GM12878 (cell line): ENCODE results near the gene MYO9B. TPM values are rescaled to one million over a fixed set of nuclear protein-coding genes. Genes with fewer than 3 reads are reported as not detected.

Experiments
- ATAC-seq: fragments of 200-7000 bp; cut with Tn5 transposase; 3 replicates; pipeline ENCODE4 v1.9.1; 2020; ENCODE audit warnings: mild to moderate bottlenecking, moderate library complexity
- BruUV-seq: library from RNA; stranded (reverse); fragments of 400-500 nt; replicated peaks from 2 replicates; lab custom pipeline; 2021; lab: Mats Ljungman, UMichigan
- CTCF ChIA-PET: fragments of 300-600 bp; sonication (Branson Sonifier 250); formaldehyde crosslinking; extraction: SDS; loops from one replicate; lab custom pipeline; 2021; ENCODE audit warnings: inconsistent platforms; lab: Yijun Ruan, JAX
- POLR2A ChIA-PET: fragments of 350-600 bp; formaldehyde crosslinking; extraction: SDS; loops from one replicate; lab custom pipeline; 2021; ENCODE audit warnings: inconsistent platforms; lab: Charles Lee
- RAD21 ChIA-PET: fragments of 300-600 bp; sonication (Branson Sonifier 250); formaldehyde crosslinking; loops from one replicate; lab custom pipeline; 2023; ENCODE audit warnings: antibody characterized with exemption; ENCODE audit not compliant: unreplicated experiment; lab: Charles Lee
- SMC1A ChIA-PET: fragments of 300-600 bp; sonication (Branson Sonifier 250); formaldehyde crosslinking; loops from one replicate; lab custom pipeline; 2023; ENCODE audit not compliant: unreplicated experiment, uncharacterized antibody; lab: Charles Lee
- DNase-seq: peaks from one replicate; pipeline ENCODE4 v3.0.0-alpha.2; 2011; ENCODE audit warnings: low read depth, low spot score
- FAIRE-seq: peaks from 3 replicates; lab custom pipeline; 2011; peaks lifted over from hg19 to GRCh38; lab: Jason Lieb, UNC
- H2AFZ ChIP-seq: 2 replicates; pipeline ENCODE4 v1.6.0; 2011; ENCODE audit warnings: low read depth, low read length, control low read depth; ENCODE audit not compliant: control insufficient read depth
- H3K27ac ChIP-seq: 2 replicates; pipeline ENCODE4 v1.5.1; 2011; ENCODE audit warnings: control low read depth; ENCODE audit not compliant: control insufficient read depth, insufficient read depth
- H3K27me3 ChIP-seq, 2 experiments: replicated peaks in 1 of 2; 2 replicates each; pipeline versions ENCODE4 v1.6.0 to v1.6.1; 2011; ENCODE audit warnings: low read length in 1 of 2; ENCODE audit not compliant: control insufficient read depth in 2 of 2, insufficient read depth in 2 of 2
- H3K36me3 ChIP-seq, 2 experiments: 2 replicates each; pipeline ENCODE4 v1.5.1; 2011; ENCODE audit warnings: low read length in 1 of 2; ENCODE audit not compliant: control insufficient read depth in 2 of 2, insufficient read depth in 2 of 2
- H3K4me1 ChIP-seq: 2 replicates; pipeline ENCODE4 v1.6.1; 2011; ENCODE audit warnings: mild to moderate bottlenecking, low read length, moderate library complexity, mixed read lengths; ENCODE audit not compliant: control insufficient read depth, insufficient read depth
- H3K4me2 ChIP-seq: 2 replicates; pipeline ENCODE4 v1.6.0; 2011; ENCODE audit warnings: control low read depth; ENCODE audit not compliant: control insufficient read depth, insufficient read depth
- H3K4me3 ChIP-seq: fragments of 200-600 bp; sonication (generic); 2 replicates; pipeline ENCODE4 v1.5.1; 2016
- H3K79me2 ChIP-seq: 2 replicates; pipeline ENCODE4 v1.6.0; 2011; ENCODE audit warnings: low read length; ENCODE audit not compliant: control insufficient read depth, insufficient read depth
- H3K9ac ChIP-seq: 2 replicates; pipeline ENCODE4 v1.8.0; 2011; ENCODE audit warnings: low read length, control low read depth, mixed read lengths; ENCODE audit not compliant: control insufficient read depth, insufficient read depth
- H3K9me3 ChIP-seq: replicated peaks from 3 replicates; pipeline ENCODE4 v1.5.1; 2011; ENCODE audit warnings: mild to moderate bottlenecking, low read length; ENCODE audit not compliant: control insufficient read depth, insufficient read depth
- H4K20me1 ChIP-seq: 2 replicates; pipeline ENCODE4 v1.6.0; 2011; ENCODE audit not compliant: control insufficient read depth, insufficient read depth
- BMI1 ChIP-seq: fragments of 450-650 bp; IDR thresholded peaks from 2 replicates; pipeline ENCODE4 v1.6.1; 2016; ENCODE audit warnings: mild to moderate bottlenecking, moderate library complexity, borderline replicate concordance
- GABPA ChIP-seq: IDR thresholded peaks from 2 replicates; pipeline ENCODE4 v1.6.1; 2014; ENCODE audit warnings: antibody characterized with exemption, low read depth, mild to moderate bottlenecking, inconsistent platforms
- HDGF ChIP-seq: fragments of 450-650 bp; IDR thresholded peaks from 2 replicates; pipeline ENCODE4 v1.6.1; 2016; ENCODE audit warnings: antibody characterized with exemption
- IKZF1 ChIP-seq: fragments of 450-650 bp; conservative IDR thresholded peaks from 2 replicates; pipeline ENCODE4 v1.6.1; 2017; ENCODE audit warnings: antibody characterized with exemption, mild to moderate bottlenecking
- KAT2A ChIP-seq: conservative IDR thresholded peaks from 2 replicates; pipeline ENCODE4 v1.6.1; 2011; ENCODE audit warnings: low read depth, low read length; ENCODE audit not compliant: control insufficient read depth
- MEF2A ChIP-seq: IDR thresholded peaks from 2 replicates; pipeline ENCODE4 v1.6.1; 2011; ENCODE audit warnings: low read depth, mild to moderate bottlenecking, low read length, moderate library complexity; ENCODE audit not compliant: insufficient read depth
- MYB ChIP-seq: fragments of 150-350 bp; IDR thresholded peaks from 2 replicates; pipeline ENCODE4 v1.6.1; 2014; ENCODE audit warnings: mild to moderate bottlenecking, low read depth, low read length, borderline replicate concordance
- NR2C2 ChIP-seq: IDR thresholded peaks from 2 replicates; pipeline ENCODE4 v1.6.1; 2011; ENCODE audit warnings: borderline replicate concordance, low read depth; ENCODE audit not compliant: control insufficient read depth, insufficient read length
- PAX8 ChIP-seq: fragments of 450-650 bp; IDR thresholded peaks from 2 replicates; pipeline ENCODE4 v1.6.1; 2017; ENCODE audit warnings: mild to moderate bottlenecking, moderate library complexity
- PML ChIP-seq: IDR thresholded peaks from 2 replicates; pipeline ENCODE4 v1.6.1; 2012; ENCODE audit warnings: low read length, inconsistent platforms
- POLR2AphosphoS2 ChIP-seq: IDR thresholded peaks from 2 replicates; pipeline ENCODE4 v1.6.1; 2011; ENCODE audit warnings: low read depth, mild to moderate bottlenecking, low read length, improper control_type of control experiment, moderate library complexity
- SPI1 ChIP-seq: IDR thresholded peaks from 2 replicates; pipeline ENCODE4 v1.6.1; 2011; ENCODE audit warnings: low read depth, mild to moderate bottlenecking, low read length, moderate library complexity, borderline replicate concordance; ENCODE audit not compliant: insufficient read depth
- STAT1 ChIP-seq: fragments of 450-650 bp; conservative IDR thresholded peaks from 2 replicates; pipeline ENCODE4 v1.6.1; 2014; ENCODE audit warnings: antibody characterized with exemption, mild to moderate bottlenecking
- YBX1 ChIP-seq: fragments of 450-650 bp; IDR thresholded peaks from 2 replicates; pipeline ENCODE4 v1.6.1; 2016; ENCODE audit warnings: antibody characterized with exemption
- ZNF687 ChIP-seq: fragments of 450-650 bp; IDR thresholded peaks from 2 replicates; pipeline ENCODE4 v1.6.1; 2017; ENCODE audit warnings: mild to moderate bottlenecking, moderate library complexity
- WGBS: methylation state at CpG from one replicate; pipeline ENCODE4 v1.1.6; 2016; ENCODE audit warnings: low lambda C conversion rate; ENCODE audit not compliant: insufficient replicate concordance, insufficient coverage; ENCODE audit errors: missing lambda C conversion rate; 5-methylcytosine and 5-hydroxymethylcytosine counted together
- in situ Hi-C: fragments of 300-500 bp; cut with MboI; formaldehyde crosslinking; loops from 9 replicates; pipeline ENCODE4 v1.14.3; 2018; ENCODE audit warnings: mixed read lengths
- intact Hi-C: fragments of 100-400 bp; cut with micrococcal nuclease; formaldehyde crosslinking; loops from one replicate; pipeline ENCODE4 v1.14.2; 2022; ENCODE audit not compliant: unreplicated experiment
- polyA plus RNA-seq, 11 experiments: library from polyadenylated mRNA; depleted of rRNA in 4 of 11; unstranded in 6 of 11; stranded (reverse) in 5 of 11; fragments of >200 nt; fragmentation: Nextera tagmentation in 4 of 11; fragmentation: Illumina TruSeq in 1 of 11; extraction: Ambion mirVana in 4 of 11; extraction: Trizol in 1 of 11; gene quantifications; 1 replicate in 1 of 11; 2 replicates in 10 of 11; pipeline versions ENCODE4 v1.2.1 to v1.2.3, GENCODE V29; 2011 to 2016; ENCODE audit warnings: inconsistent platforms in 2 of 11, missing spikeins in 2 of 11, low read depth in 1 of 11
- total RNA-seq, 4 experiments: library from RNA; depleted of rRNA in 3 of 4; stranded (reverse); fragments of >200 nt in 3 of 4; fragmentation: Illumina TruSeq in 1 of 4; extraction: Trizol in 1 of 4; gene quantifications; 2 replicates each; pipeline versions ENCODE4 v1.2.1 to v1.2.3, GENCODE V29; 2013 to 2021
- TF ChIP-seq, protein P1 (sequence below): fragments of 450-650 bp; IDR thresholded peaks from 2 replicates; pipeline ENCODE4 v1.6.1; 2017; ENCODE audit warnings: borderline replicate concordance

MYO9B gene
- total and polyA plus RNA-seq, 10 of the 15 experiments (the other 5 are each of a cell fraction or from before 2014, with no cell fraction given): 5.4 to 165 (median 45.8) TPM

DNA sequence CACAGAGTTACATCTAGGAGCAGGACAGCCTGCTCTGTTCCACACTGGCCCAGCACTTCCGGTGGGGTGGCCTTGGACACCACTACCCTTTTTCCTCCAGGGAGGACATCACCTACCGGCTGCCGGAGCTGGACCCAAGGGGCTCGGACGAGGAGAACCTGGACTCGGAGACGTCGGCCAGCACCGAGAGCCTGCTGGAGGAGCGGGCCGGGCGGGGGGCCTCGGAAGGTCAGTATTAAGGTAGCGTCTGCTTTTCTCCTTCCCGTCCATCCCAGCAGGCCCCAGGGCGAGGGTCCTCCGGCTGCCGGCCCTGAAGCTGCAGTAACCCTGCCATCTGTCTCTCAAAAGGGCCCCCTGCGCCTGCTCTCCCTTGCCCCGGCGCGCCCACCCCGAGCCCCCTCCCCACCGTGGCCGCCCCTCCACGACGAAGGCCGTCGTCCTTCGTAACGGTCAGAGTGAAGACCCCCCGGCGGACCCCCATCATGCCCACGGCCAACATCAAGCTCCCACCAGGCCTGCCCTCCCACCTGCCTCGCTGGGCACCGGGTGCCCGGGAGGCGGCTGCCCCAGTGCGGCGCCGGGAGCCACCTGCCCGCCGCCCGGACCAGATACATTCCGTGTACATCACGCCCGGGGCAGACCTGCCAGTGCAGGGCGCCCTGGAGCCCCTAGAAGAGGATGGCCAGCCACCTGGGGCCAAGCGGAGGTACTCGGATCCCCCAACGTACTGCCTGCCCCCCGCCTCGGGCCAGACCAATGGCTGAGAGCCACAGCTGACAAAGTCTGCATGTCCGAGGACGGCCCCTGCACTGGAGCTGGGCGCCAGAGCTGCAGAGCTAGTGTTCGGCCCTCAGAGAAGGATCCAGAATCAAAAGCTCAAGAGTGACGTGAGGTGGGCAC, 136.2 kb downstream of the MYO9B start:
- Histone ChIP-seq H3K4me3 (no peak overlapping the region), H3K9ac (no peak overlapping the region), H2AFZ (no peak overlapping the region), H4K20me1 (no peaks in the 10 kb centered on the region), H3K27ac (no peak overlapping the region), H3K4me2 (no peak overlapping the region), H3K9me3 (no peaks in the 10 kb centered on the region), H3K4me1 (peaks cover 13% of the 10 kb centered on the region), H3K79me2 (no peaks in the 10 kb centered on the region; the same call in 1 of the 2 replicates), H3K27me3 (no peaks in the 10 kb centered on the region), H3K36me3 (peaks cover 12 to 26% of the 10 kb centered on the region in 2 experiments; a peak in 3 of 4 replicates)
- ATAC-seq: no peak
- FAIRE-seq: no peak
- in situ Hi-C loops (no loop called here), intact Hi-C loops (no loop called here)
- 95% methylated on average over 46 of the region's 58 CpGs for WGBS
- CTCF ChIA-PET: no interaction called here
- RAD21 ChIA-PET: no interaction called here
- SMC1A ChIA-PET: no interaction called here
- no TSS peak for BruUV-seq
- no peak for DNase-seq
- POLR2A ChIA-PET: no interaction called here
- no peak for TF ChIP-seq MYB
- no peak for TF ChIP-seq PML
- no peak for TF ChIP-seq SPI1
- TF ChIP-seq ZNF687: no peak
- TF ChIP-seq NR2C2: no peak
- TF ChIP-seq HDGF: no peak
- no peak for TF ChIP-seq BMI1
- TF ChIP-seq, protein P1, sequence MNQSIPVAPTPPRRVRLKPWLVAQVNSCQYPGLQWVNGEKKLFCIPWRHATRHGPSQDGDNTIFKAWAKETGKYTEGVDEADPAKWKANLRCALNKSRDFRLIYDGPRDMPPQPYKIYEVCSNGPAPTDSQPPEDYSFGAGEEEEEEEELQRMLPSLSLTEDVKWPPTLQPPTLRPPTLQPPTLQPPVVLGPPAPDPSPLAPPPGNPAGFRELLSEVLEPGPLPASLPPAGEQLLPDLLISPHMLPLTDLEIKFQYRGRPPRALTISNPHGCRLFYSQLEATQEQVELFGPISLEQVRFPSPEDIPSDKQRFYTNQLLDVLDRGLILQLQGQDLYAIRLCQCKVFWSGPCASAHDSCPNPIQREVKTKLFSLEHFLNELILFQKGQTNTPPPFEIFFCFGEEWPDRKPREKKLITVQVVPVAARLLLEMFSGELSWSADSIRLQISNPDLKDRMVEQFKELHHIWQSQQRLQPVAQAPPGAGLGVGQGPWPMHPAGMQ: no peak
- TF ChIP-seq KAT2A: no peak
- TF ChIP-seq GABPA: no peak
- no peak for TF ChIP-seq STAT1
- no peak for TF ChIP-seq IKZF1
- no peak for TF ChIP-seq MEF2A
- TF ChIP-seq POLR2AphosphoS2: no peak
- no peak for TF ChIP-seq PAX8
- no peak for TF ChIP-seq YBX1
